GM19467 (cell line): Measurements from ENCODE around the gene MRGPRF.
"Not testable (repeated sequence)": the region's sequence is repeated elsewhere in the genome, so short reads cannot be mapped to it uniquely, and the experiment has no call there.

Experiments
- ATAC-seq: cut with Tn5 transposase; IDR thresholded peaks from one replicate; pipeline ENCODE4 v1.9.1; 2021; ENCODE audit warnings: mild to moderate bottlenecking, moderate library complexity; ENCODE audit not compliant: unreplicated experiment

Gene MRGPRF

GRCh38 chr11:69004411-69005182 lies 8.4 kb downstream of the MRGPRF start:
- no peak for ATAC-seq

GRCh38 chr11:69003866-69004367 lies 9.1 kb downstream of the MRGPRF start:
- no peak for ATAC-seq

GRCh38 chr11:69003301-69003865 lies 9.7 kb downstream of the MRGPRF start:
- ATAC-seq, result no peak

- no peak for ATAC-seq
Observed at GRCh38 chr11:69002570-69003231, 10.3 kb downstream of the MRGPRF start.

GRCh38 chr11:69002110-69002569 lies 10.9 kb downstream of the MRGPRF start:
- no peak for ATAC-seq

GRCh38 chr11:69001243-69002081 lies 11.6 kb downstream of the MRGPRF start:
- no peak for ATAC-seq

- no peak for ATAC-seq
Observed at GRCh38 chr11:69000831-69001242, 12.2 kb downstream of the MRGPRF start.

GRCh38 chr11:69000391-69000790 lies 12.7 kb downstream of the MRGPRF start:
- no peak for ATAC-seq

GRCh38 chr11:68999748-69000355 lies 13.2 kb downstream of the MRGPRF start:
- ATAC-seq, result not testable (repeated sequence)

- no peak for ATAC-seq
Observed at GRCh38 chr11:68999093-68999747, 13.8 kb downstream of the MRGPRF start.

GRCh38 chr11:68998390-68998911 lies 14.6 kb downstream of the MRGPRF start:
- no peak for ATAC-seq

GRCh38 chr11:68997995-68998348 lies 15.1 kb downstream of the MRGPRF start:
- ATAC-seq, result no peak

- no peak for ATAC-seq
Observed at GRCh38 chr11:68997124-68997994, 15.7 kb downstream of the MRGPRF start.

- no peak for ATAC-seq
Observed at GRCh38 chr11:68996376-68997123, 16.5 kb downstream of the MRGPRF start.

GRCh38 chr11:68994894-68995285 lies 18.2 kb downstream of the MRGPRF start:
- ATAC-seq, result no peak

- ATAC-seq, result no peak
Observed at GRCh38 chr11:68994161-68994893, 18.7 kb downstream of the MRGPRF start.

GRCh38 chr11:68993546-68993945 lies 19.5 kb downstream of the MRGPRF start:
- no peak for ATAC-seq
